Measurements from ENCODE around the gene UXT.

The UXT gene

DNA sequence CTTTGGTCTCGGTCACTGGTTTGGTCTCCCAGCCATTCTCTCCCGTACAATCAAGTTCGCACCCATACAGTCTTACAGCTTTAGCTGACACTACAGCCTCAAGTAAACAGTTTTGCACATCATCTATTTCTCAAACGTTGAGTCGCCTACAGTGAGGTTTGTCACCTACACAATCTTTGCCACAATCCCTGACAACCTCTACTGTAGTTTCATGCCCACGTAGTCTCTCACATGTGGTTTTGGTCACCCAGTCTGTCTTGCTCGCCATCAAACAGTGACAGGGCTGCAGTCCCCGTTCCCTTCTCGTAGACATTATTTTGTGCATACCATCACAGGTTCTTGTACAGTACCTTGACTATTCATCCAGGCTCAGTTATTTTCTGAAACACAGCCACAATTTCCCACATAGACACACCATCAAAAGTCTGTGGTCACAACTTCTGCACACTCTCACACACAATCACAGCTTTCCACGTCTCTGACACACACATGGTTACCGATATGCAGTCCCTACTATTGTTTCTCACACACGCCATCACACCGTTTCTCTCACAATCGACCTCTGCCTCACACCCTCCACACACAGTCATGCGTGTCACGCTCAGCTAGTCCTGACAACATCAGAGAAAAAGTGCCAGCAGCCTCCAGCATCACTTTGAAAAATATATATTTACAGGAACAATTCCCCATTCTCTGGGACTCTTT lies 24.0 kb downstream of the UXT start:
- Mint-ChIP-seq H3K36me3 (ENCODE audit: low read depth) (peaks cover 40% of the 10 kb centered on the region), H3K9me3 (no peaks in the 10 kb centered on the region), H3K4me3 (no peak overlapping the region), H3K27me3 (no peaks in the 10 kb centered on the region), H3K27ac (no peak overlapping the region), H3K4me1 (ENCODE audit: low read depth) (peaks cover 19% of the 10 kb centered on the region)

DNA sequence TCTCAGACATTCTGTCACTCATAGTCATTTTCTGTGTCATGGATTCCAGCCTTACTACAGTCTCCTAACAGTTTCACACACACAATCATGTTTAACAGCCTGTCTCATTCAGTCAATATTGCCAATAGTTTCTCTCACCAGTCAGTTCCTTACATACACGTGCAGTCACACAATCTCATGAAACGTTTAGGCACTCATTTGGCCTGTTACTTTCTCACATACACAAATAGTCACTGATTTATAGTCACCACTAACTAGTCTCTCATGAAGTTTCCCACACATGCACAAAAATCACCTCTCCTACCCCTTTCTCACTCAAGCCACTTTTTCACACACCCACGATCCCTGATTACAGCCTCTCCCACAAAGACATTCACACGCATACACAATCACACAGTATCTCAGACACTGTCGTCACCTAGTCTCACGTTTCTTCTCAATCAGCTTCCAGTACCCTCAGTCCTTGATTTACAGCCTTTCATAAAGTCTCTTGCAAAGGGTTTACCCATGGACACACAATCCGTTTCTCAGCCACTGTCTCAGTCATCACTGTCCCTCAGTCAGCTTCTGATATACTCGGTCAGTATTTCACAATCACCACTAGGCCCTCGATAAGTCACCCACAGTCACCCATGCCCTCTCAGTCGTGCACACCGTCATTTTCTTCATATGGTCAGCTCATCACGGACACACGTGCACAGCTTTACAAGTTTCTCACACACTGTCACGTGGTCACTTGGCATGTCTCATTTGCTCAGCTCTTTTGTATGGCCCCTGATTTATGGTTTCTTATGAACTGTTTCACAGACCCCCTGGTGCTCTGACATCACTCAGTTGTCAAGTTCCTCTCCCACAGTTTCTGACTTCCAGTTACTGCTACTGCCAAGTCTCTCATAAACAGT lies 25.0 kb downstream of the UXT start:
- Mint-ChIP-seq H3K36me3 (ENCODE audit: low read depth) (peaks cover 29% of the 10 kb centered on the region), H3K27ac (no peak overlapping the region), H3K27me3 (no peaks in the 10 kb centered on the region), H3K4me3 (no peak overlapping the region), H3K9me3 (no peaks in the 10 kb centered on the region), H3K4me1 (ENCODE audit: low read depth) (peaks cover 28% of the 10 kb centered on the region)

DNA sequence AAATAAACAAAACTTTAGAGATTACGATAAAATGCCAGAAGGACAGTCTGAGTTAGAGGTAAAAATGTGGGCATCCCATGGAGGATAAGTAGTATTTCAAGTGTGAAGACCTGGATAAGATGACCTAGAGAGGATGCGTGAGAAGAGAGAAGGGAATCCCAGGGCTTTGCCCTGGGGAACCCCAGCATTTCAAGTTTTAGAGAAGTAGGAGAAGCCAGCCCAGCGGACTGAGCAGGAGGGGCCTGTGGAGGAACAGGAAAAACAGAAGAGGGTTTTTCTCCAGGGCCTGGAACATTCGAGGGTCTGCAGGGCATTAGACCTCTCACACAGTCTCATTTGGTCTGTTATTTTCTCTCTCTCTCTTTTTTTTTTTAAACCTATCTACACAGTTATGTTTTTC lies 26.3 kb downstream of the UXT start:
- H3K36me3 Mint-ChIP-seq (ENCODE audit: low read depth), result peaks cover 19% of the 10 kb centered on the region
- no peak overlapping the region for H3K27ac Mint-ChIP-seq
- H3K4me3 Mint-ChIP-seq, result no peak overlapping the region
- no peaks in the 10 kb centered on the region for H3K27me3 Mint-ChIP-seq
- H3K4me1 Mint-ChIP-seq (ENCODE audit: low read depth), result peaks cover 28% of the 10 kb centered on the region
- no peaks in the 10 kb centered on the region for H3K9me3 Mint-ChIP-seq

DNA sequence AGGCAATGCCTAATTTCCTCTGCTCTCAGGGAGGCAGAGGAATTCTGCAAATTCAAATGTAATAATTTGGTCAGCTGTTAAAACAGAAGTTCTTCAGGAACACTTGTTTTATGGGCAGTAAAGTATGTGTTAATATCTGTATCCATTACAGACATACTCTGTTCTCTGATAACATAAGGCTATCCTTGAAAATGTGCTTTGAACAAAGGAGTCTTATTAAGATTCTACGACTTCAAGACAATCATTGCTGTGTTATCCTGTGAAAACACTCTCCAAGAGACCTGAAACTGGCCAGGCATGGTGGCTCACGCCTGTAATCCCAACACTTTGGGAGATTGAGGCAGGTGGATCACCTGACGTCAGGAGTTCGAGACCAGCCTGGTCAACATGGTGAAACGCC lies 27.3 kb downstream of the UXT start:
- Mint-ChIP-seq H3K4me1 (ENCODE audit: low read depth) (peaks cover 24% of the 10 kb centered on the region), H3K4me3 (no peak overlapping the region), H3K27ac (no peak overlapping the region), H3K9me3 (no peaks in the 10 kb centered on the region), H3K36me3 (ENCODE audit: low read depth) (peaks cover 12% of the 10 kb centered on the region), H3K27me3 (no peaks in the 10 kb centered on the region)

DNA sequence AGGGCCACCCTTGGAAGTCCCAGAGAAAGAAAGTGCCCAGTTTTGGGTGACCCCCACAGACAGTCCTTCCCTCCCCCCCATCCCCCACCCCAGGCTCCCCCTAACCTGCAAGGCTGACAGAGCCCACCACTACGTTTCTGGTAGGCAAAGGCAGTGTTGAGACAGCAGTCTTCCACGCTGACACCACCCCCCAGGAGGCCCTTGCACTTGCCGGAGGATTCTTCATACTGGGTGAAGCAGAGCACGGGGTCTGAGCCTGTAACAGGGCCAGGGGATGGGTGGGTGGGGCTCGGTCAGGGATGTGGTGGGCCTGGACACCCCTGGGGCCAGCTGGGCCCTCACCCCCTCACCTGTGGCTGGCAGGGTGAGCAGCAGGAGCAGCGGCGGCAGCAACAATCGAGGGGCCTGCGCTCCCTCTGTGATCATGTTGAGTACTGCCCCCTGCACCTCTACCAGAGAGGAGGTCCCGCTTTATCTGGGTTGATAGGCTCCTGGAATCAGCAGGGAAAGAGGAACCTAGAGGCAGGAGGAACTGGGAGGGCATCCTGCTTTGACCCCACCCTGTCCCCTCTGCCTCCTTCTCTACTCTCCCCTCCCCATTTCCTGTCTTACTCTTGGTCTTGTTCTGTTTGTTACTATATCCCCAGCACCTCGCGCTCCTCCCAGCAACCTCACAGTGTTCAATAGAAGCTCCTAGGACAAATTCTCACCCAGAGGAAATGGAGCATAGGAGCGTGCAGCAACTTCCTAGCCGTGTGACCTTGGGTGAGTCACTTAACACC lies 29.4 kb downstream of the UXT start, which contains the start of gene CFP:
TSS of gene CFP (minus strand) at position 512 of the 782 bp plus-strand sequence. CDS start at position 426, 86 bp downstream.
- Mint-ChIP-seq H3K36me3 (ENCODE audit: low read depth) (peaks cover 5% of the 10 kb centered on the region), H3K4me3 (peak within 1 kb of the TSS; percentile 48), H3K9me3 (no peaks in the 10 kb centered on the region), H3K27ac (peak within 1 kb of the TSS; percentile 86), H3K27me3 (no peaks in the 10 kb centered on the region), H3K4me1 (ENCODE audit: low read depth) (peaks cover 20% of the 10 kb centered on the region)

DNA sequence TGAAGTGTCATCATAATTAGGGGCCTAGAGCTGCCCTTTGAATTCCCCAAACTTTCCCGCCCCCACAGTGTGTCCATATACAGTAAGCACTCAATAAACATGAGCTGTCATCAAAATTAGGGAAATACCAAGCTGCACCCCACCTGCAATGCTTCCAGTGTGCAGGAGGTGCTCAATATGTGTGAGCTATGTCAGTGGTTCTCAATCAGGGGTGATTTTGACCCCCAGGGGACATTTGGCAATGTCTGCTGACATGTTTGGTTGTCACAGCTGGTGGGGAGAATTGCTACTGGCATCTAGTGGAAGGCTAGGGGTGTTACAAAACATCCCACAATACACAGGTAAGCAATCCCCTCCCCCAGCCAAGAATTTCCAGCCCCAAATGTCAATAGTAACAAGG lies 30.0 kb downstream of the UXT start:
- Mint-ChIP-seq H3K27me3 (no peaks in the 10 kb centered on the region), H3K4me1 (ENCODE audit: low read depth) (peaks cover 24% of the 10 kb centered on the region), H3K27ac (peak overlapping the region; percentile 32), H3K36me3 (ENCODE audit: low read depth) (peaks cover 5% of the 10 kb centered on the region), H3K9me3 (no peaks in the 10 kb centered on the region), H3K4me3 (peak overlapping the region; percentile 48)

DNA sequence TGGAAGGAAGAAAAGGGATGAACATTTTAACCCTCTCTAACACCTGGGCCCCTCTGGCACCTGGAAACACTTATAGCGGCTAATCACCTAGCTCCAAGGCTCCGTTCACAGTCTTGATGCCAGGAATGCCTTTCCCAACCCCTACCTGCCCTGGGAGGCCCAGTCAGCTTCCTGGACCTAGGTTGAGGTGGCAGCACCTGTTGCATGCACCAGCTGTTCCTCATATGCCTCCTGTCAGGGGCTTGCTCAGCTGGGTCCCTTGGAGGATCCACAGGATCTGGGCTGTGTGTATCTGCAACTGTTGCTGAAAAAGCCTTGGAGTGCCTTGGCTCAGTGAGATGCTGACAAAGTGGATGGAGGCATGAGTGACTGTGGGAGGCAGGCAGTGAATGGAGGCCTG lies 33.6 kb downstream of the UXT start:
- Mint-ChIP-seq H3K36me3 (ENCODE audit: low read depth) (no peaks in the 10 kb centered on the region), H3K4me3 (no peak overlapping the region), H3K9me3 (no peaks in the 10 kb centered on the region), H3K27me3 (peaks cover 4% of the 10 kb centered on the region), H3K27ac (no peak overlapping the region), H3K4me1 (ENCODE audit: low read depth) (peaks cover 32% of the 10 kb centered on the region)

DNA sequence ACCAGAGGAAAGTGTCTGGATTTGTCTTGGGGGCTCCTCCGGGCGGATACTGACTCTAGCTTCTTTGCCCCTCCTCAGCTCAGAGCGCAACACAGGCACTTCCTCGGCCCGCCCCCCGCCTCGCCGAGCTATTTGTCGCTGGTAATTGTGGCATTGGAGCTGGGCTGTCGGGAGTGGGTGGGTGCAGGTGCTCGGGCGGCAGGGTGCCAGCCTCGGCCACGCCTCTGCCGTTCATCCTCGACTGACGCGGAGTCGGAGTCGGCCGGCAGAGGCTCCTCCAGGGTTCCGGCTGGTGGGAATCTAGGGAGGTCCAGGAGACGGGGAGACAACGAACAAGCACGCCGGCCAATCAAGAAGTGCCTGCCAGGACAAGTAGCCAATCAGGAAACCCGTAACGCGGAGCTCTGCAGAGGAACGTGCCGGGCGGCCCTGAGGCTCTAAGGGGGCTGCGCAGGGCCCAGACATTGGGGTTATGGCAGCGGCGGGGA lies 35.4 kb downstream of the UXT start:
- Mint-ChIP-seq H3K27ac (no peak overlapping the region), H3K27me3 (peaks cover 8% of the 10 kb centered on the region), H3K4me1 (ENCODE audit: low read depth) (peaks cover 20% of the 10 kb centered on the region), H3K36me3 (ENCODE audit: low read depth) (no peaks in the 10 kb centered on the region), H3K4me3 (peak overlapping the region; percentile 58), H3K9me3 (no peaks in the 10 kb centered on the region)

DNA sequence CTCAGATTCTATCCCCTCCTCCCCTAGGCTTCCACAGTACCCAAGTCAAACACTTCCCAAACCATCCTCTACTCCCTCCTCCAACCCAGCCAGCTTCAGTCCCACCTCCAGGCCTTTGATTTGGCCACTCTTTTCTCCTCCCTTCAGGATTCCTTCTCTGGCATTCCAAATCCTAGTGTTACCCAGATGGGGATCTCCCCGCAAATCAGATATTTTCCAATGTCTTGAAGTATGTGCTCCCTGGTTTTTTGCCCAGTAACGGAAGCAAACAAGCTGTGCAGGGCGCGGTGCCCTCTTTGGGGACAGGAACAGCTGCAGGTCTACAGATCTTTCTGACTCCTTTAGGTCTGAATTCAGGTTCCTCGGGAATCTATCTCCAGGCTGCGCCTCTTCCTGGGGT lies 37.1 kb downstream of the UXT start:
- no peaks in the 10 kb centered on the region for H3K36me3 Mint-ChIP-seq (ENCODE audit: low read depth)
- H3K4me1 Mint-ChIP-seq (ENCODE audit: low read depth), result peaks cover 15% of the 10 kb centered on the region
- no peaks in the 10 kb centered on the region for H3K9me3 Mint-ChIP-seq
- H3K27me3 Mint-ChIP-seq, result peaks cover 18% of the 10 kb centered on the region
- H3K4me3 Mint-ChIP-seq, result no peak overlapping the region
- H3K27ac Mint-ChIP-seq, result no peak overlapping the region

DNA sequence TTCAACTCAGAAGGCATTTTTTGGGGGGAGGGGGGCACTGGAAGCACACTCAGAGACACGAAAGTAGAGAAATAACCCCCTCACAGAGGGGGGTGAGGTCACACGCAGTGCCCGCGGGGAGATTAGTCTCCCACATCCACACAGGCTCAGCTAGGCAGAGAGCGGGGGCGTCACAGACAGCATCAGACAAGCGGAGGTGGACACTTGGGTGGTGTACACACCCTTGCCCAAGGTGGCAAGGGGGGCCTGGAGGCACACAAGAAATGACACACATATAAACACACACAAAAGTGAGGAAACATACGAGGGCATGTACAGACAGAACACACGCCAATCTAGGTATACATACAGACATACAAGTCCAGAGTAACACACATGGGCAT lies 38.7 kb downstream of the UXT start:
- Mint-ChIP-seq H3K9me3 (no peaks in the 10 kb centered on the region), H3K4me1 (ENCODE audit: low read depth) (peaks cover 15% of the 10 kb centered on the region), H3K27ac (no peak overlapping the region), H3K27me3 (peaks cover 18% of the 10 kb centered on the region), H3K36me3 (ENCODE audit: low read depth) (no peaks in the 10 kb centered on the region), H3K4me3 (no peak overlapping the region)

DNA sequence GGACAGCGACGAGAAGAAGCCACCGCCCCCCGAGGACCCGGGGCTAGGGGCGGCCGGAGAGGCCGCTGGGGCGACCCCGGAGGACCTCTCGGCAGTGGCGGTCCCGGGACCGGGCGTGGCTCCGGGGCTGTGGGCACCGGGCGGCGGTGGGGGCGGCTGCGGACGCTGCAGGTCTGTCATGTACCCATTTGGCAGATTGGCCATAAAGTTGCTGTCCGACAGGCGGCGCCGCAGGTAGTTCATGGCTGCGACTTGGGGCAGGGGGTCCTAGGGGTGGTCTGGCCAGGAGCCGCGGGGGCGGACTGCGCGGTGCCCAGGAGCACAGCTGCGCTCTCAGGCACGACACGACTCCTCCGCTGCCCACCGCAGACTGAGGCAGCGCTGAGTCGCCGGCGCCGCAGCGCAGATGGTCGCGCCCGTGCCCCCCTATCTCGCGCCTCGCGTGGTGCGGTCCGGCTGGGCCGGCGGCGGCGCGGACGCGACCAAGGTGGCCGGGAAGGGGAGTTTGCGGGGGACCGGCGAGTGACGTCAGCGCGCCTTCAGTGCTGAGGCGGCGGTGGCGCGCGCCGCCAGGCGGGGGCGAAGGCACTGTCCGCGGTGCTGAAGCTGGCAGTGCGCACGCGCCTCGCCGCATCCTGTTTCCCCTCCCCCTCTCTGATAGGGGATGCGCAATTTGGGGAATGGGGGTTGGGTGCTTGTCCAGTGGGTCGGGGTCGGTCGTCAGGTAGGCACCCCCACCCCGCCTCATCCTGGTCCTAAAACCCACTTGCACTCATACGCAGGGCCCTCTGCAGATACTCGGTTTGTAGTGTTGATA lies 39.3 kb downstream of the UXT start, which contains the start of gene SYN1:
TSS of gene SYN1 (minus strand) at position 372 of the 817 bp plus-strand sequence. CDS start at position 243, 129 bp downstream.
- Mint-ChIP-seq H3K9me3 (no peaks in the 10 kb centered on the region), H3K36me3 (ENCODE audit: low read depth) (no peaks in the 10 kb centered on the region), H3K4me1 (ENCODE audit: low read depth) (peaks cover 15% of the 10 kb centered on the region), H3K27ac (no peak within 1 kb of the TSS), H3K4me3 (peak within 1 kb of the TSS; percentile 54), H3K27me3 (peaks cover 18% of the 10 kb centered on the region)

DNA sequence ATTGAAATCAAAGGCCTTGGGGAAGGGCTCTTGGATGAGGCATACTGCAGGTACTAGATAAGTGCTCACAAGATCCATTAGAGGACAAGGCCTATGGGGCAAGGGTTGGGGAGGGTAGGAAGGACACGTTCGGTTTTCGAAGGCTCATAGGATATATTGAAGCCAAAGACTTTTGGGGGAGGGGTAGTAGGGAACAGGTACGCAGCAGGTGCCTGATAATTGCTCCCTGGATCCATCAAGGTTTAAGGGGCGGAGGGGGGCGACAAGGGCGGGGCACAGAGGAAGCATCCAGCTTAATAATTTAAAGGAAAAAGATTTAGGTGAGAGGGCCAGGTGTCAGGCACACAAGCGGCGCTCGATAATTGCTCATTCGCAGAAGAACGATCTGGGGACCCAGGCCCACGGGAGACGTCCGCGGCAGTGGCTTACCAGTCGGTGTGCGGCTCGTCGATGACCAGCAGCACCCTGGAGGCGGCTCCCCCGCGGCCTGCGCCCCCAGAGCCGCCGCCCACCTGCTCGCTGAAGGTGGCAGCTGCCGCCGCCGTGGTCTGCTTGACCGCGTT lies 40.0 kb downstream of the UXT start:
- Mint-ChIP-seq H3K27ac (no peak overlapping the region), H3K4me1 (ENCODE audit: low read depth) (peaks cover 12% of the 10 kb centered on the region), H3K4me3 (peak overlapping the region; percentile 54), H3K27me3 (peaks cover 18% of the 10 kb centered on the region), H3K9me3 (no peaks in the 10 kb centered on the region), H3K36me3 (ENCODE audit: low read depth) (no peaks in the 10 kb centered on the region)

DNA sequence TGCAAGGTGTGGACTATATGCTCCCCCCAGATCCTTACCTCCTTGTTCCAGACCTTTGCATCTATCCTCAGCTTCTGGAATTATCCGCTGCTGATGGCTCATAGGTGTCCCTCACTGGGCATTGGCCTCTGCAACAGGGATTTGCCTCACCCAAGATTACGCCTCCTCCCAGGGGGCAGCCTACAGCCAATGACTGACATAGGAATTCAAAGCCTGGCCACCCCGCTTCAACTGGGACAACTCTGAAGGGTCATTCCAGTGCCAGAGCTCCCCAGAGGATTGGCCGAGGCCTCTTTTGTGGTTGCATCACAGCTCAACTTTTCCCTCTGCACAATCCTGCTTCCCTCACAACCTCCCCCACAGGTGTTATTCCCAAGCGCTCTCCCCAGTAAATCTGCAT lies 44.4 kb downstream of the UXT start:
- Mint-ChIP-seq H3K36me3 (ENCODE audit: low read depth) (no peaks in the 10 kb centered on the region), H3K9me3 (no peaks in the 10 kb centered on the region), H3K27ac (no peak overlapping the region), H3K4me1 (ENCODE audit: low read depth) (peaks cover 3% of the 10 kb centered on the region), H3K4me3 (no peak overlapping the region), H3K27me3 (peaks cover 14% of the 10 kb centered on the region)

DNA sequence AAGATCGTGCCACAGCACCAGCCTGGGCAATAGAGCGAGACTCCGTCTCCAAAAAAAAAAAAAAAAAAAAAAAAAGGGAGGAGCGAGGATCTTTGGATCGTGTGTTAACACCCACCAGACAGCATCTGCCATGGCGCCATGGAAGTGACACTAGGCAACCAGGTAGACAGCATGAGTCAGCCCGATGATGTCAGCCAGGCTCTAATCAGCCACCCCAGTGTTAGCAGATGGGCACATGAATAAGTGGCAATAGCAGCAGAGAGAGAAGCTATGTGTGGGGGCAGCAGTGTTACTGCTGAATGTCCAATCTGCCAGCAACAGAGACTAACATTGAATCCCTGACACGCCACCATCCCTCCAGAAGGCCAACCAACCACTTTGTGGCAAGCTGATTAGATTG lies 45.9 kb downstream of the UXT start:
- Mint-ChIP-seq H3K4me1 (ENCODE audit: low read depth) (peaks cover 3% of the 10 kb centered on the region), H3K36me3 (ENCODE audit: low read depth) (no peaks in the 10 kb centered on the region), H3K27me3 (peaks cover 5% of the 10 kb centered on the region), H3K27ac (no peak overlapping the region), H3K4me3 (no peak overlapping the region), H3K9me3 (no peaks in the 10 kb centered on the region)
